ENCODE measurements around the gene MED26.

Gene MED26

DNA sequence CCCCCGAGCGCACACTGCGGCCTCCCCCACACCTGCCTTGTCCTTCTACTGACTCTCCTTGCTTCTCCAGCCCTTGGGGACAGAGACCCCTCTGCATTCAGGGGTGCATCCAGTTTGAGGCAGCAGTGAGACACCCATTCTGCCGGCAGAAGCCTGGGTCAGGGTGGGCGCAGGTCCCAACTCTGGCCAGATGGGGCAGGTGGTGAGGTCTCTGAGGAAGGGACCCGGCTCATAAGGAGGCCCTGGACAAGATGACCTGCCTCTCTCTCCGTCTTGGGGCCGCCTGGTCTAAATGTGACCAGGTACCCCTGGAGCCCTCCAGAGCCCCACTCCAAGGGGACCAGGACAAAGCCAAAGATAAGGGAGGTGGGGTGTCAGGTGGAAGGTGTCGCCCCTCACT lies 91.9 kb downstream of the MED26 start:
- DNase-seq (ENCODE audit: low spot score): no peak

DNA sequence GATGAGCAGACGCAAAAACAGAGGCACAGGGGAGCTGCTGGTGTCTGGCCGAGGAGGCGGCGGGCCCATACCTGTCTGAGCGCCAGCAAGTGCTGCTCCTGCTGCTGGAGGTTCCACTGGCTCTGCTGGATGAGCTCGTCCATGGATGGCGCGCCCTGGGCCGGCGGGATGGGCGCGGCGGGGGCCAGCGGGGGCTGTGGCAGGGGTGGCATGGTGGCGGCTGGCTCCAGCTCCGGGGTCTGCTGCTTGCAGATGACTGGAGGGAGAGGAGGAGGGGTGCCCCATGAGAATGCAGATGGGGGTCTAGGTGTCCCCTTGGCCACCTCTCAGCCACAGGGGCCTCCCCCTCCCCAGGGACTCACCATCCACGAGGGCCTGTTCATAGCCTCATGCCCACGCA lies 92.6 kb downstream of the MED26 start:
- DNase-seq (ENCODE audit: low spot score): no peak

DNA sequence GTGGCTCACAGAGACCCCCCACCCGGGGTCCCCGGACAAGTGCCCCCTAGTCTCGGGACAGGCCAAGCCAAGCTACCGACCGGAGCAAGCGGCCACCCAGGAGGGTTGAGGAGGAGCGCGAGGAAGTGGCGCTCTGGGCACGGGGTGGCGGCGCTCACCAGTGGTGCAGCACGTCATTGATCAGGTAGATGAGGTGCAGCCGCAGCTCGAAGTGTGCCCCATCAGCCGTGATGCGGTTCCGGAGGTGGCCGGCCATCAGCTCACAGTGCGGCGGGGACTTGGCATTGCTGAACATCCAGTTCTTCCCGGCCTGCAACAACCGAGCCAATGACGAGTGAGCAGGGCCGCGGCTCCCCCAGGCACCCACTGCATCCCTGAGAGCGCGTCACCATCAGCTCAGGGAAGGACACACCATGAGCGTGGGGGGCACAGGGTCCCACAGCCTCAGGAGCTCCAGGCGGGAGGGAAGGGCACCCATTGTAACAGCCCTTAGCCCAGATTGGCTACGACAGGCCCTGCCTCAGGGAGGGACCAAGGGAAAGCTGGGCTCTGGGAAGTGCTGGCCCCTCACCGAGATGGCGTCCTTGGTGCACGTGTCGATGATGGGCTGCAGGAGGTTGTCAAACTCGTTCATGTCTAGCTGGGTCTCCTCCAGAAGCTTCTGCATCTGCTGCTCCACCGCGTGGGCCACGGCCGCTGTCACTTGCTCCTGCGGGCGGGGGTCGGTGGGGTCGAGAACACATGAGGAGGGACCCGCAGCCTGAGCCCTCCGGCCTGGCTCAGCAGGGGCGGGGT lies 95.4 kb downstream of the MED26 start:
- DNase-seq (ENCODE audit: low spot score): no peak

DNA sequence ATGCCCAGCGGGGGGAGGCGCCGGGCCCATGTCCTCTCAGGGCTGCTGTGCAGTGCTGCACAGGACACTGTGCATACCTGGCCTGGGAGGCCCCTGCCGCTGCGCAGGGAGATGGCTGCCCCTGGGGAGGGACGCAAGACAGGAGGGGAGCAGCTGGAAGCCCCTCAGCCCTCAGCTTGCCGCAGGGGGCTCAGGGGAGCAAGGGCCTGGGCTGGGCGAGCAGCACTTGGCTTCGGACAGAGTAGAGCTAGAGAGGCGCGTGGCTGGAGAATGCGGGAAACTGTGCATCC lies 96.7 kb downstream of the MED26 start:
- no peak for DNase-seq (ENCODE audit: low spot score)

DNA sequence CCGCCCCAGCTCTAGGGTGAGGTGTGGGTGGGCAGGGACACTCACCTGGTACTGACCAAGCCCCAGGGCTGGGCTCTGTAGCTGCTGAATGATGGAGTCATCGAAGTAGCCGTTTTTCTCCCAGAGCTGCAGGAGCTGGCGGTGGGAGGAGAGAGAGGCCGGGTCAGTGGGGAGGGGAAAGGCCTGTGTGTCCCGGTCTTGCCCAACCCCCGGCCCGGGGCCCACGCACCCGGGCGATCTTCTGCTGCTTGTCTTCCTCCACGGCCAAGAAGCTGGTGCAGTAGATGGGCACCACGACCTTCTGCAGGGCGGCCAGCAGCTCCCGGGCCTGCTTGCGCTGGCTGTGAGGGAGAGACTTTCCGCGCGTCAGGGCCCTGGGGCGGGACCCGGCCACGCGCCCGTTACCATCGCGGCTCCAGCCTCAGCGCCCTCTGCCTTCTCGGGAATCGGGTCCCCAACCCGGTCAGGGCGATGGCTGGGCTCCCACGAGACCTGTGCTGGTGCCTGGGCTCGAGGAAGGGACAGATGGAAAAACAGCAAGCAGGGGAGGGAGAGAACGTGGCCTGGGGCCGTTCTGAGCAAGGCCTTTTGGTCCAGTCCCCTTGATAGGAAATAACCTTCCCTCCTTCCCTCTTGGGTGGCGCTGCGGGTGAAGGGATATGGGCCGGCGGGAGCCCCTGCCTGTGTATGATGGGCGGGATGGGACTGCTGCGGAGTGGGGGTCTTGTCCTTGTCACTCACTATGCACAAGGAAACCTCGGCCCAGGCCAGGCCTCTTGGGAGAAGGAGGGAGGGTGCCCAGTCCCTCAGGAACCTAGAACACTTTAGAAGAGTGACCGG lies 97.2 kb downstream of the MED26 start:
- no peak for DNase-seq (ENCODE audit: low spot score)

DNA sequence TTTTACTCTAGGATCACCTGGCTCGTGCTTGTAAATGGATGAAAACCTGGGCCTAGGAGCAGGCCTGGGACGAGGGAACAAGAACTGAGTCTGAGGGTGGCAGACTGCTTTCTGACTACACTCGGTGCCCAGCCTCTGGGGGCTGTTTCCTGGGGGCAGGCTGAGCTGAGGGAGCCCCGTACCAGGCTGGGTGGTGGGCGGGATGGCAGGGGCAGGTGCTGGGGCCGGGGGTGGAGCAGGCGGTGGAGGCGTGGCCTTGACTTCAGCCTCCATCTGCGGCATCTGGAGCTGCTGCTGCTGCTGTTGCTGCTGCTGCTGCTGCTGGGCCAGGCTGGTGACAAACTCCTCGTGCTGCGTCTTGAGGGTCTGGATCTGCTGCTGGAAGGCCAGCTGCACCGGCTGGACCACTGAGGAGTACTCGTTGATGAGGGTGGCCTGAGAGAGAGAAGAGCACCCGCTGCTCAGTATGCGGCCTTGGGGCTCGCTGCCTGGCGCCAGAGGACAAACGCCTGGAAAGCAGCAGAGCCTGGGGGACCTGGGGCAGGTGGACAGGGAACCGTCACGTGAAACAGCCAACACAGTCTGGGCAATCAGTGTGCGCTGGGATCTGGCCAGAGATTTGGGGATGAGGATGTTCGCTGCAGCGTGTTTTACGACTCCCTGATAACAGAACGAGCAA lies 98.4 kb downstream of the MED26 start:
- no peak for DNase-seq (ENCODE audit: low spot score)

DNA sequence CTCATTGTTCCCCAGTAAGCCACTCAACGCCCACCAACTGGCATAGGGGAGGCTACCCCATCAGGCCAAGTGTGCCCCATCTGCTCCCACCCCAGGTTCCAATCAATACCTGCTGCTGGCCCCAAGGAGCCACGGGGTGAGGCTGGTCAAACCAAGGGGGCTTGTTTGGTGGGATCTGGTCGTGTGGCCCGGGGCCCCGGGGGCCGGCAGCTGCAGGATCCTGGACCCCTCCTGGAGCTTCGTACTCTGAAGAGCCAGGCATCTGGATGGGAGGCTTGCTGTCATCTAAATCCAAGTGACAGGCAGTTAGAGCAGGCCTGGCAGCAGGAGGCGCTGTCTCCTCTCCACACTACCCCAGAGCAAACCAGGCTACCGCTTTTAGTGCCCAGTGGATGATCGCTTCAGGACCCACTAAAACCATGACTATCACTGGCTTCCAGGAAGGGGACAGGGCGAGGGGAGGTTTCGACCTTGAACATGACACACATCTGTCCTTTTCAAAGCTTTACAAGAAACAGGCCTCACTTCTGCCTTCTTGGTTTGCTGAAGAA lies 100.0 kb downstream of the MED26 start:
- no peak for DNase-seq (ENCODE audit: low spot score)

DNA sequence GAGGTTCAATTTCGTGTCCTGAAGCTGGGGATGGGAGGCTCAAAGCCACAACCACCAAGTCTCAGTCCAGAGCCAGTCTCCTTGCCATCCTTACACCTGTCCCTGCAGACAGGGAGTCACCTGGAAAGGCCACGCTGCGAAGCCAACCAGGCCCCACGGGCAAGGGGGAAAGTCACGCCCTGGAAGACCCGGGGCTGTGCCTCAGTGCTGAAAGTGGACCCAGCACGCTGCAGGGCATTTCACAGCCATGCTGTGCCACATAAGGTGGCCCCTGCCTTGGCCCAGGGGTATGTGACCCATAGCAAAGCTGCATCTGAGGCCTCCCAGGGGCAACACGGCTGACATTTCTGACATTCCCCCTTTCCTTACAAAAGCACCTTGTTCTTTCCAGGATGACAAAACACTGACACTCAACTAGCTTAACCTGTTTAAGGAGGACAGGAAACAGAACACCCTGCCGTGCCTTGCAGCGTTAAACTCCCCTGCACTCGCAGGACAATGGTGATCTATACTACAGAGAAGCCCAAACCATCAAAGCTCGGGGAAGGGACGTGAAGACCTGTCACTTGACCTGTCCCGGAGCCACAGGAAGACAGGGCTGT lies 100.6 kb downstream of the MED26 start:
- no peak for DNase-seq (ENCODE audit: low spot score)

DNA sequence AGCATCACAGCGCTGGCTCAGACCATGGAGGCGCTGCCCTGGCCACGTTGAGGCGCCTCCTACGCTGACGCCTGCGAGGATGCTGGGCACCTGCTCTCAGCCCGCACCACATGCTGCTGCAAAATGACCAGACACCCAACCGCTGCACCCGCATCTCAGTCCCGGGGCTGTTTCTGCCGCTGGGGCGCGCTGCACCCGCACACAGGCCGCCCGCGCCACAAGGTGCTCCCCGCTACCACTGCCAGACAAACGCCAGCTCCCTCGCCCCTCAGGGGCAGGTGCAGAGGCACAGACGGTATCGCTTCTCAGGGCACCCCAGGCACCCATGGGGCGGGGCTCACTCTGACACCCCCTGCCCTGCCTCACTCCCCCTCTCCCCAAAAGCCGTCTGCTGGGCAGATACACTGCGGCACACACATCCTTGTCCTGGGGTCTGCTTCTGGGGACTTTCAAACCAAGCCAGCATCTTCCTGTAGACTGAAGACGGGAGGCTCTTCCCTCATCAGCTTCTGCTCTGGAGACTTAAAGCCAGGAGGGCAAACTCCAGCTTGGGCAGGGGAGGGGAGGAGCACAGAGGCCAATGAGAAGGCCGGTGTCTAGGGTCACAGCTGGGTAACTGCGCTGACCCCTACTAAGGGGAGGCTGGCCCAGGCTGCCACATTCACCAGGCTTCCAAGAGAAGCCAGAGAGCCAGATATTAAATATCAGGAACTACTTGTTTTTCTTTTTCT lies 102.1 kb downstream of the MED26 start:
- no peak for DNase-seq (ENCODE audit: low spot score)

DNA sequence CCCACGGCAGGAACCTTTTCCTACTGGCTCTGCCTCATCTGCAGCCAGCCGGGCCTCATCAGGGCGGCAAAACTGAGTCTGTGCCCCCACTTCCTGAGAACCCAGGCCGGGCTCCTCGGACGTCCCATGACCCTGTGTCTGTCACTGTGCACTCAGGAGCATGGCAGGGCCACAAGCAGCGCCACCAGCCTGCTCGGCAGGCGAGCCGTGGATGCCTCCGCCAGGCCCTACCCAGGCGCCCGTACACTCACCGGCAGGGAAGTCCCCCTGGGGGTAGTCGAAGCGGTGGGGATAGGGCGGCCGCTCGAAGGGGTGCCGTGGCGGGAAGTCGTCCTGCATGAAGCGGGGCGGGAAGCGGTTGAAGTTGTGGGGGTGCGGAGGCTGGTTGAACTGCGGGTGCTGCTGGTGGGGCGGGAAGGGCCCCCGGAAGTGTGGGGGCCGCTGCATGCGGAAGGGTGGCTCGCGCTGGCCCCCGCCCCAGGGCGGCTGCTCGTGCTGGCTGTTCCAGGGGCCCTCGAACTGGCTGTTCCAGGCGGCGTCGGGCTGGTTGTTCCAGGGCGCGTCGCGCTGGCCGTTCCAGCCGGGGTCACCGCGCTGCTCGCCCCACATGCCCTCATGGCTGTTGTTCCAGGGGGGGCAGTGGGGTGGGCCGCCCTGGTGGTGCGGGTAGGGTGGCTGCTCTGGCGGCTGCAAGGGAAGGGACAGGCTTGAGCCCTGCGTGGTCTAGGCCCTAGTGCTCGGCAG lies 102.8 kb downstream of the MED26 start:
- DNase-seq (ENCODE audit: low spot score): no peak

Measured in ecto neural progenitor cell (in vitro differentiated cells).